NCI-H526 treated with DMSO at 0.1 percent for 48 hours (cell line): ENCODE measurements around the gene ESRRG.
A peak's percentile ranks its signal among the peaks of the same experiment; 100 is the strongest.
"Not testable (repeated sequence)": the region's sequence is repeated elsewhere in the genome, so short reads cannot be mapped to it uniquely, and the experiment has no call there.

Experiments used
- DNase-seq: peaks from one replicate; lab custom pipeline; 2025; lab: John Stamatoyannopoulos, UW

Gene ESRRG

DNA sequence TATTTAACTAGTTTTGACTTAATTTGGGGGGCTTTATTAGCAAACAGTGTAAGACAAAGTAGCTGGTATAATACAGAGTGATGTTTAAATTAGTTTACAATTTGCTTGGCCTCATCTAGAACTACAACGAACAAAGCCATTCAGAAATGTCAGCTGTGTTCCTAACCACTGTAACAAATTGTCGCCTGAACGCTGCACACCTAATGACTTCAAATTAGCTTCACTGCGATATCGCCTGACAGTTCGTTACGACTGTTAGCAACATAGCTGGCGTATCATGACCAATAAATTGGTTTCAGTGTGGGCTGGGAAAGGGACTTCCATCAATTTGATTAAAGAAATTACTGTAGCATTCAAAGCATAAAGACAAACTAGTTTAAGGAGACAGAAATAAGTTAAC, 160.1 kb downstream of the ESRRG start:
- no peak for DNase-seq

DNA sequence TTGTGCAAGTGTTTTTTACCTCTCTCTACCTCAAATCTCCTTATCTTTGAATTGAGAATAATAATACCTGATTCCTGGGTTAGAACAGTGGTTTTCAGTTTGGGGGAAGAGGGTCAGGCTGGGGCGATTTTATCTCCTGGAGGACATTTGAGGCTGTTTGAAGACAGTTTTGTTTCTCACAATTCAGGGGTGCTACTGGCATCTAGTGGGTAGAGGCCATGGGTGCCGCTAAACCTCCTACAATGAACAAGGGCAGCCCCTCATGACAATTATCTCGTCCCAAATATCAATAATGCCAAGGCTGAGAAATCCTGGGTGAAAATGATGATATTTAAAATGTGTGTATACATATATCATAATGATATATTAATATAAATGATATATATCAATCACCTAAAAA, 160.8 kb downstream of the ESRRG start:
- no peak for DNase-seq

DNA sequence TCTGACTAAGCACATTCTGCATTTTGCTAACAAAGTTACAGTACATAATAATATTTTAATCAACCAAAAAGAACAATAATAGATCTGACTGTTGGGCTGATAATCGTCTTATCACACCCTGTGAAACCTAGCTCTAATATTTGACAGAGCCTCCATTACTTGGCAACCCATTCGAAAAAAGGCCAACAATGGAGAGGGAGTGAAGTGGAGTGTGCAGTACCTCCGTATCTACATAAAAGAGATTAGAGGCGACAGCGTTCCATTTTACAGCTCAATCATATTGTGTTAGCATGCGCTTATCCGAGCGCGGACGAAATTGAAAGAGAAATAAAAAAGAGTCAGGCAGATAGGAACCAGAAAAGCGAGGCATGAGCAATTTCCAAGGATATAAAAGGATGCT, 162.7 kb downstream of the ESRRG start:
- DNase-seq: no peak

DNA sequence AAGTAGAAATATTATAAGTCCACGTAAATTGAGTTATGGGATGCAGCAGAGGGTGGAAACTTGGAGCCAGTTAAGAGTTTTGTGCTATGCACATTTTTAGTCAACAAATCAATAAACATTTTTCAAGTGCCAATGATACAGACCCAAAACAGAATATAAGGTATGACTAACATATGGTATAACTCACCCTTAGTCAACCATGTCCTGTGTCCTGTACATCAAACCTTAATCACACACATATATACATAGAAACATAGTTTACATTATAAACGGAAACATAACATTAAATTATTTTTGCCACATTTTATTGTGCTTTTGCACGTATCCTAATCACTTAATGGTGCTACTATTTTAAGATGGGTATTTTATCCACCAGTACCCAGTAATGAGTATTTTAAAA, 163.9 kb downstream of the ESRRG start:
- DNase-seq: no peak

DNA sequence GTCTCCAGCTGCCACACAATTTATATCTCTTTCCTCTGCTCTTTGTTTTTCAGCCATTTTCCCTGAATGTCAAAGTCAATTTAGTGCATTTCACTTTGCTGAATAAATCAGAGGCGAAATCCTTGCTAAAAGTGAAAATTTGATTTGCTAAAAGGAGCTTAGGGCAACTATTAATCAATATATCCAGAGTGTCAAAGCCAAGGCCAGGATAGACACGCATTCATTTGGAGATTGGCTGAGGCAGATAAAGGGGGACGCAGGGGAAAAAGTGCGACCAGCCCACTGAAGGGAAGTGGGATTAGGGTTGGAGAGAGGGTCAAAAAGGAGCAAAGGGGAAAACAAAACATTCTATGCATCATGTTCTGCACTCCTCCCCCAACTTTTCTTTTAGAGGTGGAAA, 167.6 kb downstream of the ESRRG start:
- no peak for DNase-seq

DNA sequence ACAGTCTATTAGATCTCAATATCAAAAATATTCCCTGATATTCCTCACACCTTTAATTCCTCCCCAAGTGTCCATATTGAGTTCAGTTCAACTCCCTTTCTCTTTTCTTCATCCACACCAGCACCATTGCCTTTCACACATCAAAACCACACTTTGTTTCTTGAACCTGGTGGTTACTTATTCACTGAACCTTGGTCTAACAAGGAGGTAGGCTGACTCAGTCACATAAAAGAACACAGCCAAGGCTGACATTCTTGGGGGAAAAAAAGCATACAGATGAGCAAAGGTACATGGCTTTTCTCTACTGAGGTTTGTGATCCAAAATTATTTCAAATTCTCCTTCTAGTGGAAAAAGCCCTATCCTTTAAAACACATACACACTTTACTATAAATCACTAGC, 168.3 kb downstream of the ESRRG start:
- no peak for DNase-seq

DNA sequence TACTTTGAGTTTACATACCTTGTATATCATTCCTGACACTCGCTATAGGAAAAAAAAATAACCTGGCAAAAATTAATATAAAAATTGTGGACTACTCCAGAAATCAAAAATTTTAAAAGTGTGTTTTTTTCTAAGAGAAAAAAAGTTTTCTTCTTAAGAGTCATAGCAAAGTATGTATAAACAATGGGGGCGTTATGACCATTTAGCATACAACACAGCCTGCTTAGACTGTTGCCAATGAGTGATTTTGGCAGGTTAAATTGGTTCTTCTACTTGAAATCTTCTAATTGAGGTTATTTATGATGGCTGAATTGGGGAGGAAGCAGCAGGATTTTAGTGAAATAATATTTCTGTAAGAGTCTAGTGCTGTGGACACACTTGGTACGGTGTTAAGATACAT, 169.5 kb downstream of the ESRRG start:
- DNase-seq: no peak

DNA sequence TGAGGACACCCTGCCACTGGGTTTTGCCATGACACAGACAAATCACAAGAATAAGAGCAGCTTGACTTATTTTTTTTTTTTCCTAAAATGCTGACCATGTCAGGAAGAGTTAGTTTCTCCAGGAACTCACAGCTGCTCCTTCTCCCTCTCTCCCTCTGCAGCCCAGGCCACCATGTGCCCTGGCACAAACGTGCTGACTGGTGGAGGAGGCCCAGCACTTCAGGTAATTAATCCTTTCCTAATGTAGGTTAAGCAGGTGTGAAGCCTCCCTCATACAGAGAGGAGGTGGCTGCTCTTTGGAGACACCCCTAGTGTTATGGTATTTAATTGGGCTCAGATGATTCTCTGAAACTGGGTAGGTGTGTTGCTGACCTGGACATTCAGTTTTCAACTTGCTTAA, 170.2 kb downstream of the ESRRG start:
- no peak for DNase-seq

DNA sequence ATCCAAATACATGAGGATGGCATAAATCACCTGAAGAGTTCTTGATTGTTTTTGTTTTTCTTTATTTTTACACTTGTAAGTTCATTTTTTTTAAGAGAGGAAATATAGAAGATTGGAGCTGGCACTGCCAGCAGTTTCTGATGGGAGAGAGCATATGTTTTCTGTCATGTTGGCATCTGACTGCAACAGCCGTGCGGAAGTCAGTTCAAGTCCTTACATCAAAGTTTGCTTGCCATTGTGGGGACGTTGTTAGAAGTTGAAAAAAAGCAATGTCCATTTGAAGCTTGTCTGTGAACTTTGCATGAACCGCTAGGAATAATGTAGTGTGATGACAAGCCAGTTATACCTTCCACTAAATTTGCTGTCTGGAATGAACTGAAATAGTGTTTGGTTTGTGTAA, 173.4 kb downstream of the ESRRG start:
- DNase-seq: no peak

DNA sequence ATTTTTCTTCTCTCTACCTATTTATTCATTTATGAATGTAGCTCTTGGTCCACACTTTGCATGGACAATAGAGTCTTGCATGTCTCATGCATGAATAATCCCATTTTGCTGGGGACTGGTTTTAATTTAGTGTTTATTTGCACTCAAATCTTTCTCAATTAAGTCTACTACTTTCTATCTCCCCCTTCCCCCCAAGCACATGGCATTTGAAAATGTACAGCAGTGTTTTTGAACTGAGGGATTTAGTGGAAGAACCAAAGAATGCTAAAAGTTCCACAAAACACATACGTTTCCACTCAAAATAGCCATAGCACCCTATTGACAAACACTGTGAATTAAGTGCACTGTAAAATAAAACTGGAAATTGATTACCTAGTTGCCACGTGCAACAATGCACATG, 180.5 kb downstream of the ESRRG start:
- DNase-seq: no peak

DNA sequence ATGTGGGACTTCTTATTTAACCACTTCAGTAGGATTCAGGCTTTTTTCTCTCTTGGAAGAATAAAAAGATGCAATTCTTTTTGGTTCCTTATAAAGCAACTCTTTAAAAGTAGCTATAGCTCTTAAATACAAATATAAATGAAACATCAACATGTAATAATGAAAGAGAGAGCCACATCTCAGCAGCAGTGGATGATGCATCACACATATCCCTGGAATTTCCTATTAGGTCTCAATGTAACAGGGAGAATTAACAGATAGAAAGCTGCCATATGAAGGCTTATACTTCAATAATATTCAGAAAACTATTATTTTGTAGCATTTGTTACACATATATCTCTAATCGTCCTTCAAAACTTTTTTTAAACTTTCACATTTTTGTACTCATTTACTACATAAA, 181.0 kb downstream of the ESRRG start:
- no peak for DNase-seq

DNA sequence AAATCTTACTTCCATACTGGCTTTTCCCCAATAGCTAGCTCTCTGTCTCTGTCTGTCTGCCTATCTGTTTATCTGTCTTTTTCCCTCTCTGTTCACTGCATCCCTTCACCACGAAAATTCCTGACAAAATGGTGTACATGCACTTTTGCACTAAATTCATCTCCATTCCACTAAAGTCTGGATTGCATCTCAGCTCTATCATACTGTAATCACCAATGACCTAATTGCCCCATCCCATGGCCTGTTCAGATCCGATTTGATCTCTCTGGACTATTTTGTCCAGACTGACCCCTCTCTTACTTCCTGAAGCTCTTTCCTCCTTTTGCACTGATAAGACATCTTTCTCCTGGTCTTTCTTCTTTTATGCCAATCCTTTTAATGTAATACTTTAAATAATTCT, 187.5 kb downstream of the ESRRG start:
- DNase-seq: no peak

DNA sequence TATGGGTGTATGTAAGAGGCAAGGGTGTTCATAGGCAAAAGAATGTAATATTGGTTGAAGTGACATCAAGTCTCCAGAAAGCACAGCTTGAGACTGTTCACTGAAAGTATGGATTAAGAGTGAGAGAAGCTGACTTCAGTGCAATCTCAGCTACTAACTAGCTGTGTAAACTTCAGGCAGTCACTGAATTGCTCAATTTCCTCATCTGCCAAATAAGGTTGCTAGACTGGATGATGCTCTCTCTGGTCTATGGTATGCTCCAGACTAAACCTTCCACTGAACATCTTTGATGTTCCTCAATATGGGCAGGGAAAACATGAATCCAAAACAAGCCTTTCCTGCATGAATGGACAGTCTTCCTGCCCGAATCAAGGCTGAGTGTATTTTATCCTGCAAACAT, 188.2 kb downstream of the ESRRG start:
- DNase-seq: no peak

DNA sequence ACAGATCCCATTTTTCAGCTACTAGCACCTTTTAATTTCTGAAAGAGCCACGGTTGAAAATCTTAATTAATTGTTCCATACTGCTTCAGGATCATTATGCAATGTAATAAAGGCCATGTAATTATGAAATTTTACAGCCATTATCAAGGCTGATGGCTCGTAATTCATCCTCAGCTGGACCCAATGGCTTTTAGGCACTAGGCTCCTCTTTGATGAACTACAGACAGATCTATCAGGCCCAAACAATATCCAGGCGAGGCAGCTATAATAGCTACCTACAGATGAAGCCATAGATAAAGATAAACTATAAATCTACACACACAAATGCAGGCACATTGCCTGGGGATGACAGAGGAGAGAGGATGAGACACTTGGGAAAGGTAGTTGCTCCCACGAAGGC, 189.5 kb downstream of the ESRRG start:
- DNase-seq: no peak

DNA sequence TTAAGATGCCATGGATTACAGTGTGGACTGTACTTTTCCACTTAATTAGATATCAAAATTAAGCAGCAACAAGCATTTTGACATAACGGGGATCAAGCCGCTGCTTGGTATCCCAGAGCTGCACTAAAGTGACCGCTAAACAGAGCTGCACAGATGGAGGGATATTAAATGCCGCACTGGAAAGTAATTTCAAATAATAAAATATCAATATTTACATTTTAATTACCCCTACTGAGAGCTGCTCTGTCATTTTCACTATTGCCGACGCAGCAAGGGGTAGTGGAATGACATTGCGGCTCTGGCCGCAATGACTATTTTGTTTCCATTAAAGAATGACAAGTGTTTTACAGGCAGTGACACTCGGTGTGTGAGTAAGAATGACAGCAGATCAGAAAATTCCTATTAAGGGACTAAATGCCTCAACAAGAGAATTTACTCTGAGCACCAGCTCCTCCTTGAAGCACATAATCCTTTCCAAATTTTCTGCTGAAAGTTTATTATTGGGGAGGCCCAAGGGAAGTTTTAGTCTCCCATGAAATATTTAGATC, 190.9 kb downstream of the ESRRG start:
- no peak for DNase-seq

DNA sequence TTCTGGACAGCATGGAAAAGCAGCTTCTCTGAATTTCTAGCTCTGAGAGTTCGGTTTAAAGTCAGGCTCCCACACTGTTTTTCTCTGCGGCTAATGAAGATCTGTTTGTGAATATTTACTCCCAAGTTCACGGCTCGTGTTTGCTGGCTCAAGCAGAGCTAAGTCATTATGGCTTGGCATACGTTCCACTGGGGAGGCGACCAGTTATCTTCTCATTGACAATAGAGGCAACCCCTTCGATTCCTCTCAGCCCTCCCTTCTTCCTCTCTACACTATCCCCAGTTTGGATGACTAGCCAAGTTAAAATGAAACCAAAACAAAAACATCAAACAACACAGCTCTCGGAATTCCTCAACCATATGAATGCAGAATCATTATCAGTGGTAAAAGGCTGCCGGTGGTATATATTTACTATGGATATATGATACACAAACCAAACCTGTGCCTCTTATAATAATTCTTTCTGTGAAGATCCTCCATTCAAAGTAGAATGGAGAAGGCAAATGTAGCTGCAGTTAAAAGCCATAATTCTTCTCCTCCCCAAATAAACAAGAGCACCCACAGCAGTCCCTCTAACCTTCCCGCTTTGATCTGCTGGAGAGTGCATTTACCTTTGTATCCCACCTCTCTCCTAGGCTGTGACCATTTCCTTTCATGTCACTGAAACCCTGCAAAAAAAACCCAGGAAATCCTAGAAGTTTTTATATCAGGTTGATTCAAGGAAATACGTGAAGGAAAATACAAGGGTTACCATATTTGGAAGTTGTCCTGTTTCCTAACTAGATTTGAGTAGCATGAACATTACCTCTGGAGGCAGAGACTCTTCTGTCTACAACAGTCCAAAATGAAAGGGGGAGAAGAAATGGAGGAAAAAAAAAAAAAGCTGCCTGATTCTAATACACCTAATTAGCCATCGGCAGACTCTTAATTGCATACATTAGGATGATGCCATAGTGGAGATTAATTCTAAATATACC, 191.7 kb downstream of the ESRRG start:
- DNase-seq: peak; percentile 46

DNA sequence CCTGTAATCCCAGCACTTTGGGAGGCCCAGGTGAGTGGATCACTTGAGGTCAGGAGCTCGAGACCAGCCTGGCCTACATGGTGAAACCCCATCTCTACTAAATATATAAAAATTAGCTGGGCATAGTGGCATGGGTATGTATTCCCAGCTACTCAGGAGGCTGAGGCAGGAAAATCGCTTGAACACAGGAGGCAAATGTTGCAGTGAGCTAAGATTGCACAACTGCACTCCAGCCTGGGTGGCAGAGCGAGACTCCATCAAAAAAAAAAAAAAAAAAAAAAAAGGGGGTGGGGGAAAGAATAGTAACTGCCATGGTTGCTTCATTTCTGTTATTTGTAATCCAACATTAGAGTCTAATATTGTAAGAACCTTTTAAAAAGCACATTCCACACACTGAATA, 193.4 kb downstream of the ESRRG start:
- not testable (repeated sequence) for DNase-seq

DNA sequence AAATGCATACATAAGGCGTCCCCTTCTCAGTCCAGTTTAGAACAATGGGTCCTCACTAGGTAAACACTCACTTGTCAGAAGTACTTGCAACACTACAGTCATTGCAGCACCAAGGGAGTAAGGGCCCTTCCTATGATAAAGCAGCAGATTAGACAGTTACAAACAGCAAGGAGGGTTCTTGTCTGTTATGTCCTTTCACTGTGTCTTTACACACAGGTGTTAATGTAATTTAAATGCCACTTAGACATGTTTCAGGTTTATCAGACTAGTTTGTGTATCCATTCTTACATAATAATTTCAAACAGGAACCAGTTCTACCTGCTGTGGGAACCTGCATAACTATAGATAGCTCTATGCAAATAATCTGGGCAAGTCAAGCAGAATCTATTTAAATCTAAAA, 194.4 kb downstream of the ESRRG start:
- peak; percentile 95 for DNase-seq

DNA sequence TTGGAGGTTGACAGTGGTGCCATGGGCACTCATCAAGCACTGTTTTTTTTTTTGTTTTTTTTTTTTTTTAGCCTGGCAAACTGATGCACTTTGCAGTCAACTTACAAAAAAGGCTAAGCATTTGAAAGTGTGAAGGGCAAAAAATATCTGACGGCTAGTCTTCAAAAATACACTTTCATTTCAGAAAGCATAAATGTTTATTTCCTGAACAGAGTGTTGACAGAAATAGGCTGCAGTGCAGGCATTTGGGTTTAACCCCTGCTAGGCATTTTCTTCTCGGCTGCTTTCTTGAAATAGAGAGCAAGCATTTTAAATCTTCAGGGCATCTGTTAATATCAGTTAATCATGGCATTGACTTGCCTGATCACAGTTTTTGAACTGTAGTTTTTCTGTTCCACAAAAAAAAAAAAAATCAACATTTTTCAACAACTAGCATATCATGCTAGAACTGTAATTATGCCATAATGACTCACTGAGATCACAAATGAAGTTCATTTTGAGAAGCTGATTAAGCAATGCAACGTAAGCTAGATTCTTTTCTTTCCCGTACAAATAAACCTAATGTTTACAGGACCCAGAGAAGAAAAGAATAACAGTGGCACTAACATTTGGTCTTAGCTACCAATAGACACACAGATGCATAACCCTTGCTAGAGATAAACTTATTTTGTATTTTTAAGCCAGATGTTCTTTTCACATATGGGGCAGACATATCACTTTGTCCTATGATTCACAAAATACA, 199.6 kb downstream of the ESRRG start:
- no peak for DNase-seq

DNA sequence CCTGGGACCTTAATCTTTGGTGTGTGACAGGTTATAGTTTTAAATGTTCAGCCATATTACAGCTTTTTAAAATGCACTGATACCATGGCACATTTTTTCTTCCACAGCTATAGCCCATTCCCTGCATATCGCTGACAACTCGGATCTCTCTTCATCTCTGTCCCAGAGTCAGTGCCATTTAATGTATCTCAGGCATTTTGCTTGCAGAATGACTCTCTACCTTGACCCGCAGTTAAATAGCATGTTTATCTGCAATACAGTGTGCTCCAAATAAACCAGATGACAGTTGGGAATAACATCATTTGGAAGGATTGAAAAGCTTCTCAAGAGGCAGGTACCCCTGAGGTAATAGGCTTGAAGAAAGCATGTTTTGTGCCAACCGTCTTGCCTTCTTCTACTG, 200.2 kb downstream of the ESRRG start:
- DNase-seq: no peak

DNA sequence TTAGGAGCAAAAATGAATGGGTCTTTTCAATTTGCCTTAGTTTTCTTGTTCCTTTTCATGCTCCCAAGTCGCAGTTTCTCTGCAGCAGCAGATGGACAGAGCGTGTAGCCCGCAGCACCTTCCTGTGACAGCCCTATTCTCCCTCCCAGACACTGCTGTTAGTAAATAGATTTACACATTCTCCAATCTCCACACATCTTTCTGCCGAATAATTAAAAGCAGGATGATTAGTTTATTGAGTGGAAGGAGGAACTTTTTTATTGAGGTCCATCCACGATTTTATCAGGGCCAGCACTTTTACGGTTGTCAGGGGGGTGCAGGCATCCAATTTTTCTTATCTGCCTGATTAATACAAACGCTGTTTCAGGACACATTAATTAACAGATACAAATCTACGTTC, 201.8 kb downstream of the ESRRG start:
- DNase-seq: no peak

DNA sequence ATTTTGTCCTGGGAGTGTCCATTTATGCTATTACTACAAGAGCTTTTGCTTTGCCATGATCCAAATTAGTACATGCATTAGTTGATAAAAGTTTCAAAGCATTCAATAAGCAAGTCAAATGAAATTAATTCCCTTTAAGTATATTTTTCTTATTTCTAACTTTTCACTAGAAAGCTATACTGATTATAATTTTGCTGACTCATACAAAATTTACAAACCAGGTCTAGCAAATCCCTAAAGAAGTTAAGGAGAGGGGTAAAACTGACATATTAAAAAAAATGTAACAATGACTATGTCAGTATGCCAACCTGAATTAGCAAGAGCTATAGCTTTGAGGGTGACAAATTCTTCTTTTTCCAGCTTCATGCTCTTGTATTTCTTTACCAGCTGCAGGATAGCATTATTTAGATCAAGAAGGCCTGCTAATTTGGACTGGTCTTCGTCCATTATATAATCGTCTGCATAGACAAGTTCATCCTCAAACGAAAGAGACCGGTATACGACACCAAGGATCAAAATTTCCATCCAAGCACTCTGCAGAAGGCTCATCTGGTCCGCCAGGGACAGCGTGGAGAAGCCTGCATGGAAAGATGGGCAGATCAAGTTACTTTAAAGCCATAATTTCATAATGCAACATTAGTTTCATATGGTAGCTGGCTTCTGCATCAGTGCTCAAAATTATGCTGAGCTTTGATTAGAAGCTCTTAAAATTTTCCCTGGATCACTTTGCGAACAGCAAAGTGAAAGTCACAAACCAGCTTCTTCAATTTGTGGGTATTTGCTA, 204.2 kb downstream of the ESRRG start:
- no peak for DNase-seq
